Heart left ventricle (tissue), 13 donors: ENCODE data around the gene CAMTA1.

Source experiments
- CTCF ChIP-seq, 12 donors: fragments of 200-600 bp; sonication (generic) in 4 of 12; IDR thresholded peaks; one replicate each; pipeline versions ENCODE4 v1.5.0 to v1.8.0; 2018 to 2022; ENCODE audit warnings: antibody characterized with exemption in 12 of 12, mild to moderate bottlenecking in 5 of 12
- POLR2A ChIP-seq, 2 donors: fragments of 450-650 bp; IDR thresholded peaks; one replicate each; pipeline ENCODE4 v1.6.1; 2017; ENCODE audit warnings: antibody characterized with exemption in 2 of 2, mild to moderate bottlenecking in 2 of 2, moderate library complexity in 2 of 2
- donor health status: ischemic (EF 13 %, LVEDD 7.1; RV severe dilation, severe dysfunction).
- donor health status: DM: no; HTN: yes; CAD: no.
- donor health status: DM: no; HTN: no; CAD: no.
- donor health status: ischemic (EF 25% LVEDD 6.9; RV normal size, moderate dysfunction).
- donor health status: ischemic (EF 25% LVEDD 5.7; RV mildly dilated, moderate dysfunction).
- donor health status: ischemic (EF 35%, LVEDD 5.7; RV mildly dilated, moderate dysfunction).
- donor health status: nonischemic (EF 11% LVEDD 7.7; RV severe dilation, severe dysfunction).
- donor health status: DM: yes; HTN: yes; CAD: no.
- donor health status: PGD.
- donor health status: ischemic (EF 29% LVEDD 5.4; RV normal size, mild dysfunction).
- donor health status: nonischemic (EF 23%, LVEDD 6.1; RV moderate dilation, normal function).

GRCh38 chr1:6801966-6802365, 16.7 kb downstream of the CAMTA1 start:
- TF ChIP-seq CTCF (IDR thresholded peaks at IDR 0.05) (no peak), POLR2A (IDR thresholded peaks at IDR 0.05) (no peak)
